ENCODE results near the gene HDAC10.

DNA sequence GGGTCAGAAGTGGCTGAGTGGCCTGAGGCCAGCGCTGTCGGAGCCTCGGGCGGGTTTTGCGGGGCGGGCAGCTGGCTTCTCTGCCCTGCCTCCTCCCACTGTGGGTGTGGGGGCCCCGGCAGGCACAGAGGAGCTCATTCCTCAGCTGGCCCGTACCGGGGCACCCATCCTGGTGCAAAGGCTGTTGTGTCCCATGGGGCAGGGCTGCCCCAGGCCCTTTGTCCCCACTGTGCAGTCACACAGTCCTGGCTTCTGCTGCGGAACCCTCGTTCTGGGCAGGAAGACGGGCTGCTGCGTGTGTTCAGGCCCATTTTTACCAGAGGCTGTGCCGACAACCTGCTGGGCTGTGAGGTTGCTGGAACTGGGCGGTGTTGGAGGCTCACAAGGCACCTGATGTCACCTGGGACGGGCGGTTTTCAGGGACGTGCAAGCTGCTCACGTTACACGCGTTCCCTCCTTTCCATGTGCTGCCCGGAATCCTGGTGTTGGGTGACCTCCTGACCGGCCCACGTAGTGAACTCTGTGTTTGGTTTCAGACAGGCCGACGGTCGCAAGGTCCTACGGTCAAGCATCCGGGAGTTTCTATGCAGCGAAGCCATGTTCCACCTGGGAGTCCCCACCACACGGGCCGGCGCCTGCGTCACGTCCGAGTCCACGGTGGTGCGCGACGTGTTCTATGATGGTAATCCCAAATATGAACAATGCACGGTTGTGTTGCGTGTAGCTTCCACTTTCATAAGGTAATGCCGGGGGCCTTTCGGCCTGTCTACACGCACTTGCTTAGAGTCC is 45.1 kb downstream of the HDAC10 start:
- no peak for TF ChIP-seq RAD21 (IDR thresholded peaks at IDR 0.05; ENCODE audit: low read length)
- TF ChIP-seq, protein P1, sequence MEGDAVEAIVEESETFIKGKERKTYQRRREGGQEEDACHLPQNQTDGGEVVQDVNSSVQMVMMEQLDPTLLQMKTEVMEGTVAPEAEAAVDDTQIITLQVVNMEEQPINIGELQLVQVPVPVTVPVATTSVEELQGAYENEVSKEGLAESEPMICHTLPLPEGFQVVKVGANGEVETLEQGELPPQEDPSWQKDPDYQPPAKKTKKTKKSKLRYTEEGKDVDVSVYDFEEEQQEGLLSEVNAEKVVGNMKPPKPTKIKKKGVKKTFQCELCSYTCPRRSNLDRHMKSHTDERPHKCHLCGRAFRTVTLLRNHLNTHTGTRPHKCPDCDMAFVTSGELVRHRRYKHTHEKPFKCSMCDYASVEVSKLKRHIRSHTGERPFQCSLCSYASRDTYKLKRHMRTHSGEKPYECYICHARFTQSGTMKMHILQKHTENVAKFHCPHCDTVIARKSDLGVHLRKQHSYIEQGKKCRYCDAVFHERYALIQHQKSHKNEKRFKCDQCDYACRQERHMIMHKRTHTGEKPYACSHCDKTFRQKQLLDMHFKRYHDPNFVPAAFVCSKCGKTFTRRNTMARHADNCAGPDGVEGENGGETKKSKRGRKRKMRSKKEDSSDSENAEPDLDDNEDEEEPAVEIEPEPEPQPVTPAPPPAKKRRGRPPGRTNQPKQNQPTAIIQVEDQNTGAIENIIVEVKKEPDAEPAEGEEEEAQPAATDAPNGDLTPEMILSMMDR (IDR thresholded peaks at IDR 0.05): no peak
- TF ChIP-seq, protein P2, sequence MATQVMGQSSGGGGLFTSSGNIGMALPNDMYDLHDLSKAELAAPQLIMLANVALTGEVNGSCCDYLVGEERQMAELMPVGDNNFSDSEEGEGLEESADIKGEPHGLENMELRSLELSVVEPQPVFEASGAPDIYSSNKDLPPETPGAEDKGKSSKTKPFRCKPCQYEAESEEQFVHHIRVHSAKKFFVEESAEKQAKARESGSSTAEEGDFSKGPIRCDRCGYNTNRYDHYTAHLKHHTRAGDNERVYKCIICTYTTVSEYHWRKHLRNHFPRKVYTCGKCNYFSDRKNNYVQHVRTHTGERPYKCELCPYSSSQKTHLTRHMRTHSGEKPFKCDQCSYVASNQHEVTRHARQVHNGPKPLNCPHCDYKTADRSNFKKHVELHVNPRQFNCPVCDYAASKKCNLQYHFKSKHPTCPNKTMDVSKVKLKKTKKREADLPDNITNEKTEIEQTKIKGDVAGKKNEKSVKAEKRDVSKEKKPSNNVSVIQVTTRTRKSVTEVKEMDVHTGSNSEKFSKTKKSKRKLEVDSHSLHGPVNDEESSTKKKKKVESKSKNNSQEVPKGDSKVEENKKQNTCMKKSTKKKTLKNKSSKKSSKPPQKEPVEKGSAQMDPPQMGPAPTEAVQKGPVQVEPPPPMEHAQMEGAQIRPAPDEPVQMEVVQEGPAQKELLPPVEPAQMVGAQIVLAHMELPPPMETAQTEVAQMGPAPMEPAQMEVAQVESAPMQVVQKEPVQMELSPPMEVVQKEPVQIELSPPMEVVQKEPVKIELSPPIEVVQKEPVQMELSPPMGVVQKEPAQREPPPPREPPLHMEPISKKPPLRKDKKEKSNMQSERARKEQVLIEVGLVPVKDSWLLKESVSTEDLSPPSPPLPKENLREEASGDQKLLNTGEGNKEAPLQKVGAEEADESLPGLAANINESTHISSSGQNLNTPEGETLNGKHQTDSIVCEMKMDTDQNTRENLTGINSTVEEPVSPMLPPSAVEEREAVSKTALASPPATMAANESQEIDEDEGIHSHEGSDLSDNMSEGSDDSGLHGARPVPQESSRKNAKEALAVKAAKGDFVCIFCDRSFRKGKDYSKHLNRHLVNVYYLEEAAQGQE (IDR thresholded peaks at IDR 0.05; ENCODE audit: low read depth, low read length): no peak
- TF ChIP-seq POLR2AphosphoS5 (IDR thresholded peaks at IDR 0.05; ENCODE audit: low read depth, low read length): no peak
- TF ChIP-seq EZH2phosphoT487 (IDR thresholded peaks at IDR 0.05; ENCODE audit: borderline replicate concordance, low read depth): no peak
